HEK293 (cell line): ENCODE results near the gene SLC43A3.
"Not testable (repeated sequence)": the region's sequence is repeated elsewhere in the genome, so short reads cannot be mapped to it uniquely, and the experiment has no call there.

Experiments used
- CTCF ChIA-PET: fragments of 350-600 bp; formaldehyde crosslinking; extraction: SDS; loops from one replicate; lab custom pipeline; 2021; ENCODE audit warnings: antibody characterized with exemption; lab: Yijun Ruan, JAX
- POLR2A ChIA-PET: fragments of 300-600 bp; formaldehyde crosslinking; extraction: SDS; loops from one replicate; lab custom pipeline; 2020; ENCODE audit warnings: antibody characterized with exemption, inconsistent platforms; lab: Yijun Ruan, JAX
- H3K27ac ChIP-seq: fragments of 200-500 bp; sonication (Bioruptor generic); 2 replicates; pipeline ENCODE4 v1.5.1; 2014; ENCODE audit warnings: low read depth, low read length, control low read depth, inconsistent platforms; ENCODE audit errors: extremely low read depth
- H3K36me3 ChIP-seq, 2 experiments: fragments of 200-500 bp in 1 of 2; sonication (Bioruptor generic) in 1 of 2; 1 replicate in 1 of 2; 2 replicates in 1 of 2; pipeline ENCODE4 v1.5.1; 2014 to 2017; ENCODE audit warnings: inconsistent platforms in 2 of 2, low read length in 2 of 2; ENCODE audit not compliant: control insufficient read depth in 2 of 2, insufficient read depth in 1 of 2
- H3K4me1 ChIP-seq: fragments of 200-500 bp; sonication (Bioruptor generic); 2 replicates; pipeline ENCODE4 v1.5.1; 2014; ENCODE audit warnings: mild to moderate bottlenecking, low read length, inconsistent platforms; ENCODE audit not compliant: control insufficient read depth, insufficient read depth
- H3K4me3 ChIP-seq: 2 replicates; pipeline ENCODE4 v1.5.1; 2011; ENCODE audit warnings: low read depth, mild to moderate bottlenecking, control low read depth, low read length, moderate library complexity
- H3K9me3 ChIP-seq: fragments of 200-500 bp; sonication (Bioruptor generic); 2 replicates; pipeline ENCODE4 v1.5.1; 2014; ENCODE audit warnings: low read depth, low read length, inconsistent platforms; ENCODE audit not compliant: control insufficient read depth, insufficient read depth
- KLF1 ChIP-seq: fragments of 450-650 bp; formaldehyde crosslinking; IDR thresholded peaks from 2 replicates; pipeline ENCODE4 v1.5.1; 2016; ENCODE audit warnings: missing biosample characterization, missing genetic modification characterization
- OSR2 ChIP-seq: fragments of 450-650 bp; formaldehyde crosslinking; IDR thresholded peaks from 2 replicates; pipeline ENCODE4 v1.5.1; 2016; ENCODE audit warnings: missing biosample characterization, missing genetic modification characterization
- ZBTB7A ChIP-seq: fragments of 450-650 bp; formaldehyde crosslinking; IDR thresholded peaks from 2 replicates; pipeline ENCODE4 v1.5.1; 2016; ENCODE audit warnings: low read depth, missing biosample characterization, missing genetic modification characterization
- ZFP3 ChIP-seq: fragments of 450-650 bp; formaldehyde crosslinking; IDR thresholded peaks from 2 replicates; pipeline ENCODE4 v1.5.1; 2016; ENCODE audit warnings: low read depth, missing biosample characterization, missing genetic modification characterization
- ZFP37 ChIP-seq: fragments of 450-650 bp; formaldehyde crosslinking; IDR thresholded peaks from 2 replicates; pipeline ENCODE4 v1.5.1; 2016; ENCODE audit warnings: missing biosample characterization, missing genetic modification characterization
- ZFP41 ChIP-seq: fragments of 450-650 bp; formaldehyde crosslinking; IDR thresholded peaks from 2 replicates; pipeline ENCODE4 v1.5.1; 2016; ENCODE audit warnings: missing biosample characterization, missing genetic modification characterization, borderline replicate concordance
- ZNF10 ChIP-seq: fragments of 450-650 bp; formaldehyde crosslinking; IDR thresholded peaks from 2 replicates; pipeline ENCODE4 v1.5.1; 2017; ENCODE audit warnings: missing biosample characterization, missing genetic modification characterization
- ZNF146 ChIP-seq: fragments of 450-650 bp; formaldehyde crosslinking; IDR thresholded peaks from 2 replicates; pipeline ENCODE4 v1.5.1; 2016; ENCODE audit warnings: missing biosample characterization, missing genetic modification characterization
- ZNF157 ChIP-seq: fragments of 450-650 bp; formaldehyde crosslinking; IDR thresholded peaks from 2 replicates; pipeline ENCODE4 v1.5.1; 2016; ENCODE audit warnings: missing biosample characterization, missing genetic modification characterization
- ZNF175 ChIP-seq: fragments of 450-650 bp; formaldehyde crosslinking; IDR thresholded peaks from 2 replicates; pipeline ENCODE4 v1.5.1; 2016; ENCODE audit warnings: missing biosample characterization, missing genetic modification characterization
- ZNF184 ChIP-seq: fragments of 450-650 bp; IDR thresholded peaks from 2 replicates; pipeline ENCODE4 v1.5.1; 2018; ENCODE audit warnings: missing biosample characterization, mild to moderate bottlenecking, missing genetic modification characterization
- ZNF221 ChIP-seq: fragments of 450-650 bp; formaldehyde crosslinking; IDR thresholded peaks from 2 replicates; pipeline ENCODE4 v1.5.1; 2017; ENCODE audit warnings: missing biosample characterization, missing genetic modification characterization, borderline replicate concordance
- ZNF223 ChIP-seq: fragments of 450-650 bp; formaldehyde crosslinking; IDR thresholded peaks from 2 replicates; pipeline ENCODE4 v1.5.1; 2016; ENCODE audit warnings: missing biosample characterization, missing genetic modification characterization
- ZNF23 ChIP-seq: fragments of 450-650 bp; formaldehyde crosslinking; IDR thresholded peaks from 2 replicates; pipeline ENCODE4 v1.5.1; 2016; ENCODE audit warnings: missing biosample characterization, missing genetic modification characterization, borderline replicate concordance
- ZNF426 ChIP-seq: fragments of 450-650 bp; formaldehyde crosslinking; IDR thresholded peaks from 2 replicates; pipeline ENCODE4 v1.5.1; 2017; ENCODE audit warnings: missing biosample characterization, missing genetic modification characterization, mild to moderate bottlenecking, inconsistent platforms, moderate library complexity
- ZNF501 ChIP-seq: fragments of 450-650 bp; formaldehyde crosslinking; IDR thresholded peaks from 2 replicates; pipeline ENCODE4 v1.5.1; 2016; ENCODE audit warnings: missing biosample characterization, missing genetic modification characterization
- ZNF548 ChIP-seq: fragments of 450-650 bp; formaldehyde crosslinking; IDR thresholded peaks from 2 replicates; pipeline ENCODE4 v1.5.1; 2016; ENCODE audit warnings: missing biosample characterization, missing genetic modification characterization
- ZNF670 ChIP-seq: fragments of 450-650 bp; formaldehyde crosslinking; IDR thresholded peaks from 2 replicates; pipeline ENCODE4 v1.5.1; 2016; ENCODE audit warnings: missing biosample characterization, missing genetic modification characterization, low read depth
- TF ChIP-seq, protein P1 (sequence below): fragments of 450-650 bp; formaldehyde crosslinking; IDR thresholded peaks from 2 replicates; pipeline ENCODE4 v1.5.1; 2017; ENCODE audit warnings: missing biosample characterization, missing genetic modification characterization

Gene SLC43A3

DNA sequence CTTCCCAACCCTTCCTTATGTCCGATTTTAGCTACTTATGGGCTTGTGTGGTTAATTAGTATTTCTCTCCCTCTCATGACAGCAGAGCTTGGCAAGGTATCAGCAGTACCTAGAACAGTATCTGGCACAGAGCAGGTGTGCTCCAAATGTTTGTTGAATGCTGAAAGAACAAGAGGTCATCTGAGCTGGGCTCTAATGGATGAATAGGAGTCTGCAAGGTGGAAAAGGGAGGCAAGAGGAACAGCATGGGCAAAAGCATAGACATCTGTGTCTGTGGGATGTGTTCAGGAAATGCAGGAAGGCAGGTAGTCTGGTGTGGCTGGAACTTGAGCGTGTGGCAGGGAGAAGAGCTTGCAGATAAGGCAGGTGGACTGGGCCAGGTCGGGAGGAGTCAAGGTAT, 65.0 kb downstream of the SLC43A3 start:
- ChIA-PET POLR2A (no interaction called here), CTCF (interaction anchor here (0.7 to 1.0 kb wide), 2 partner anchors 9 to 96 kb away, joined by 3 to 7 read pairs; no protein-coding TSS in a partner anchor)
- H3K4me3 ChIP-seq: no peak overlapping the region
- H3K9me3 ChIP-seq: no peaks in the 10 kb centered on the region
- H3K36me3 ChIP-seq: no peaks in the 10 kb centered on the region
- no peak for TF ChIP-seq ZNF184 (tag by site-specific recombination)
- TF ChIP-seq ZBTB7A: no peak
- peak; percentile 65; the same call in 1 of the 2 replicates for TF ChIP-seq ZFP3
- TF ChIP-seq, all 188 proteins: peak for 1
- no peaks in the 10 kb centered on the region for H3K4me1 ChIP-seq
- H3K27ac ChIP-seq: no peak overlapping the region

DNA sequence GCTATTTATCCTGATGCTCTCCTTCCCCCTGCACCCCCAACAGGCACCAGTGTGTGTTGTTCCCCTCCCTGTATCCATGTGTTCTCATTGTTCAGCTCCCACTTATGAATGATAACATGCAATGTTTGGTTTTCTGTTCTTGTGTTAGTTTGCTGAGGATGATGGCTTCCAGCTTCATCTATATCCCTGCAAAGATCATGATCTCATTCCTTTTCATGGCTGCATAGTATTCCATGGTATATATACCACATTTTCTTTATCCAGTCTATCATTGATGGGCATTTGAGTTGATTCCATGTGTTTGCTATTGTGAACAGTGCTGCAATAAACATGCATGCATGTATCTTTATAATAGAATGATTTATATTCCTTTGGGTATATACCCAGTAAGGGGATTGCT, 65.5 kb downstream of the SLC43A3 start:
- POLR2A ChIA-PET, H3K9me3 ChIP-seq, H3K4me1 ChIP-seq, H3K4me3 ChIP-seq, H3K27ac ChIP-seq, H3K36me3 ChIP-seq: not testable (repeated sequence)
- peak; percentile 94 for TF ChIP-seq ZNF146
- CTCF ChIA-PET: interaction anchor here (0.6 to 0.9 kb wide), 4 partner anchors 8 to 438 kb away, joined by 3 read pairs; no protein-coding TSS in a partner anchor

DNA sequence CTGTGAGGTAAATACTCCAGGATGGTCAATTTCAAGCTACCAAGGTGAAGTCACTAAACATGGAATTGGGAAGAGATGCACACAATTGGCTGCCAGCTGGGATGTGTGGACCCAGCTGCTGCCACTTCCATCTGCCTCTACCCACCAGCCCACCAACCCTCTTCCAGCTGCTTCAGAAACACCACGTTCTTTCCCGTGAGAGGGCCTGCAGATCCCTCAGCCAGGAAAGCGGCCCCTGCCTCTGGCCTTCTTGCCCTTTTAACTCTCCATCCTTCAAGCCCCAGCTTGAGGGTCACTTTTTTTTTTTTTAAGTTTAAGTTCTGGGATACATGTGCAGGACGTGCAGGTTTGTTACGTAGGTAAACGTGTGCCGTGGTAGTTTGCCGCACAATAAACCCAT, 65.9 kb downstream of the SLC43A3 start:
- H3K36me3 ChIP-seq: no peaks in the 10 kb centered on the region
- no peaks in the 10 kb centered on the region for H3K4me1 ChIP-seq
- no peaks in the 10 kb centered on the region for H3K9me3 ChIP-seq
- no peak overlapping the region for H3K4me3 ChIP-seq
- no peak overlapping the region for H3K27ac ChIP-seq
- ChIA-PET CTCF (interaction anchor here (0.6 to 3.1 kb wide), 7 partner anchors 8 to 439 kb away, joined by 3 to 10 read pairs (median 3); no protein-coding TSS in a partner anchor), POLR2A (no interaction called here)
- TF ChIP-seq ZNF157 (no peak), ZFP41 (tag by site-specific recombination) (no peak), ZNF221 (tag by site-specific recombination) (no peak), ZNF23 (tag by site-specific recombination) (no peak), ZFP3 (no peak), ZNF10 (no peak), ZNF548 (tag by site-specific recombination) (no peak), ZNF426 (no peak), KLF1 (tag by site-specific recombination) (no peak), OSR2 (tag by site-specific recombination) (no peak), ZFP37 (tag by site-specific recombination) (no peak), ZNF501 (tag by site-specific recombination) (no peak), ZNF670 (tag by site-specific recombination) (no peak), ZNF223 (tag by site-specific recombination) (no peak), ZNF146 (no peak), ZNF175 (no peak)
- TF ChIP-seq, protein P1, sequence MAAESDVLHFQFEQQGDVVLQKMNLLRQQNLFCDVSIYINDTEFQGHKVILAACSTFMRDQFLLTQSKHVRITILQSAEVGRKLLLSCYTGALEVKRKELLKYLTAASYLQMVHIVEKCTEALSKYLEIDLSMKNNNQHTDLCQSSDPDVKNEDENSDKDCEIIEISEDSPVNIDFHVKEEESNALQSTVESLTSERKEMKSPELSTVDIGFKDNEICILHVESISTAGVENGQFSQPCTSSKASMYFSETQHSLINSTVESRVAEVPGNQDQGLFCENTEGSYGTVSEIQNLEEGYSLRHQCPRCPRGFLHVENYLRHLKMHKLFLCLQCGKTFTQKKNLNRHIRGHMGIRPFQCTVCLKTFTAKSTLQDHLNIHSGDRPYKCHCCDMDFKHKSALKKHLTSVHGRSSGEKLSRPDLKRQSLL (tag by site-specific recombination): no peak
